HCT116 (cell line): Measurements from ENCODE around the gene ZNF430. TPM values are rescaled to one million over a fixed set of nuclear protein-coding genes. Genes with fewer than 3 reads are reported as not detected.

Source experiments
- ATAC-seq: fragments of 200-7000 bp; cut with Tn5 transposase; 2 replicates; pipeline ENCODE4 v1.9.1; 2020; ENCODE audit warnings: mild to moderate bottlenecking, moderate library complexity
- BruUV-seq: library from RNA; stranded (reverse); fragments of 400-500 nt; replicated peaks from 2 replicates; lab custom pipeline; 2021; lab: Mats Ljungman, UMichigan
- CTCF ChIA-PET: fragments of 300-600 bp; sonication (Branson Sonifier 250); formaldehyde crosslinking; loops from one replicate; lab custom pipeline; 2021; ENCODE audit warnings: antibody characterized with exemption; lab: Charles Lee
- POLR2A ChIA-PET: fragments of 300-600, 350-600 bp; sonication (Branson Sonifier 250); formaldehyde crosslinking; loops from one replicate; lab custom pipeline; 2021; ENCODE audit warnings: antibody characterized with exemption; lab: Charles Lee
- RAD21 ChIA-PET, 2 experiments: fragments of 300-600 bp; sonication (Branson Sonifier 250); formaldehyde crosslinking; loops; one replicate each; lab custom pipeline; 2023; ENCODE audit warnings: low total read pairs in 2 of 2; ENCODE audit not compliant: uncharacterized antibody in 2 of 2, unreplicated experiment in 2 of 2, low non-redundant PET in 1 of 2; lab: Charles Lee
- DNase-seq: peaks from one replicate; pipeline ENCODE4 v3.0.0-alpha.2; 2010; ENCODE audit warnings: low read depth, low spot score
- H2AFZ ChIP-seq: fragments of 200-600 bp; shearing (Covaris generic), sonication (generic); 2 replicates; pipeline ENCODE4 v1.6.1; 2017; ENCODE audit warnings: low read depth, mixed run types, mixed read lengths, antibody characterized with exemption, low read length; ENCODE audit not compliant: poor library complexity, severe bottlenecking
- H3K27ac ChIP-seq: 2 replicates; pipeline ENCODE4 v1.5.1; 2012; ENCODE audit warnings: low read depth, low read length
- H3K27me3 ChIP-seq: fragments of 200-600 bp; sonication (generic); 2 replicates; pipeline ENCODE4 v1.6.1; 2016; ENCODE audit warnings: mixed run types, low read length, mixed read lengths; ENCODE audit not compliant: insufficient read depth
- H3K36me3 ChIP-seq, 2 experiments: fragments of 200-500 bp in 1 of 2; fragments of 200-600 bp in 1 of 2; sonication (Bioruptor generic) in 1 of 2; sonication (generic) in 1 of 2; 2 replicates each; pipeline versions ENCODE4 v1.5.1 to v1.6.1; 2014 to 2016; ENCODE audit warnings: low read length in 2 of 2, inconsistent platforms in 1 of 2, mixed read lengths in 1 of 2, mixed run types in 1 of 2; ENCODE audit not compliant: insufficient read depth in 2 of 2, control insufficient read depth in 1 of 2
- H3K4me1 ChIP-seq, 2 experiments: fragments of 200-600 bp in 1 of 2; sonication (generic) in 1 of 2; 2 replicates each; pipeline versions ENCODE4 v1.5.1 to v1.6.1; 2012 to 2017; ENCODE audit warnings: low read length in 2 of 2, inconsistent platforms in 1 of 2, mild to moderate bottlenecking in 1 of 2, mixed read lengths in 1 of 2, mixed run types in 1 of 2, moderate library complexity in 1 of 2; ENCODE audit not compliant: insufficient read depth in 2 of 2, control insufficient read depth in 1 of 2
- H3K4me2 ChIP-seq: fragments of 200-600 bp; sonication (generic); 2 replicates; pipeline ENCODE4 v1.6.1; 2017; ENCODE audit warnings: mixed run types, low read length, mixed read lengths
- H3K4me3 ChIP-seq, 2 experiments: fragments of 200-600 bp in 1 of 2; sonication (generic) in 1 of 2; replicated peaks in 1 of 2; 2 replicates each; pipeline ENCODE4 v1.5.1; 2011 to 2016; ENCODE audit warnings: low read length in 2 of 2, control low read depth in 1 of 2, low read depth in 1 of 2, mild to moderate bottlenecking in 1 of 2, mixed read lengths in 1 of 2, mixed run types in 1 of 2
- H3K79me2 ChIP-seq: fragments of 200-600 bp; sonication (generic); 2 replicates; pipeline ENCODE4 v1.6.1; 2017; ENCODE audit warnings: mild to moderate bottlenecking, mixed run types, low read length, moderate library complexity, mixed read lengths; ENCODE audit not compliant: insufficient read depth
- H3K9ac ChIP-seq: fragments of 200-600 bp; sonication (generic); 2 replicates; pipeline ENCODE4 v1.6.1; 2016; ENCODE audit warnings: low read length, mixed read lengths
- H3K9me2 ChIP-seq: fragments of 200-600 bp; sonication (generic), shearing (Covaris generic); 2 replicates; pipeline ENCODE4 v1.6.1; 2017; ENCODE audit warnings: mixed run types, mild to moderate bottlenecking, moderate library complexity; ENCODE audit not compliant: insufficient read depth
- H3K9me3 ChIP-seq, 2 experiments: fragments of 200-500 bp in 1 of 2; fragments of 200-600 bp in 1 of 2; sonication (Bioruptor generic) in 1 of 2; sonication (generic) in 1 of 2; 2 replicates each; pipeline ENCODE4 v1.6.1; 2014 to 2017; ENCODE audit warnings: low read length in 2 of 2, mixed read lengths in 2 of 2, inconsistent platforms in 1 of 2, low read depth in 1 of 2, mild to moderate bottlenecking in 1 of 2, mixed run types in 1 of 2, moderate library complexity in 1 of 2; ENCODE audit not compliant: control insufficient read depth in 1 of 2, insufficient read depth in 1 of 2
- H4K20me1 ChIP-seq: fragments of 200-600 bp; sonication (generic), shearing (Covaris generic); 2 replicates; pipeline ENCODE4 v1.6.1; 2017; ENCODE audit warnings: mixed run types, mild to moderate bottlenecking, moderate library complexity; ENCODE audit not compliant: insufficient read depth
- CBX3 ChIP-seq: IDR thresholded peaks from 2 replicates; pipeline ENCODE4 v1.6.1; 2012; ENCODE audit warnings: low read depth
- CTCF ChIP-seq, 3 experiments: fragments of 200-600 bp in 1 of 3; sonication (generic) in 1 of 3; IDR thresholded peaks in 2 of 3; conservative IDR thresholded peaks in 1 of 3; 2 replicates each; pipeline ENCODE4 v1.5.1; 2012 to 2017; ENCODE audit warnings: low read depth in 2 of 3, low read length in 2 of 3, antibody characterized with exemption in 1 of 3, borderline replicate concordance in 1 of 3, control low read depth in 1 of 3, mild to moderate bottlenecking in 1 of 3, mixed read lengths in 1 of 3, mixed run types in 1 of 3, moderate library complexity in 1 of 3; ENCODE audit not compliant: insufficient read depth in 1 of 3
- EGR1 ChIP-seq: IDR thresholded peaks from 2 replicates; pipeline ENCODE4 v1.6.1; 2012; ENCODE audit warnings: low read depth
- ELF1 ChIP-seq: IDR thresholded peaks from 2 replicates; pipeline ENCODE4 v1.6.1; 2012; ENCODE audit warnings: low read depth, borderline replicate concordance
- EZH2phosphoT487 ChIP-seq: fragments of 200-600 bp; IDR thresholded peaks from 2 replicates; pipeline ENCODE4 v1.6.1; 2018; ENCODE audit warnings: antibody characterized with exemption, borderline replicate concordance
- FOSL1 ChIP-seq: IDR thresholded peaks from 2 replicates; pipeline ENCODE4 v1.6.1; 2012; ENCODE audit warnings: low read depth
- JUND ChIP-seq: IDR thresholded peaks from 2 replicates; pipeline ENCODE4 v1.6.1; 2012
- RAD21 ChIP-seq: IDR thresholded peaks from 2 replicates; pipeline ENCODE4 v1.6.1; 2012; ENCODE audit warnings: low read depth, mild to moderate bottlenecking
- SIN3A ChIP-seq: IDR thresholded peaks from 2 replicates; pipeline ENCODE4 v1.6.1; 2012; ENCODE audit warnings: low read depth
- SP1 ChIP-seq: IDR thresholded peaks from 2 replicates; pipeline ENCODE4 v1.6.1; 2012; ENCODE audit warnings: low read depth
- intact Hi-C: fragments of 100-400 bp; cut with micrococcal nuclease; formaldehyde crosslinking; loops from 2 replicates; pipeline ENCODE4 v1.10.0; 2022
- total RNA-seq: library from RNA; stranded (reverse); gene quantifications from one replicate; pipeline ENCODE4 v1.2.1, GENCODE V29; 2021; ENCODE audit not compliant: unreplicated experiment
- TF ChIP-seq, protein P1 (sequence below): IDR thresholded peaks from 2 replicates; pipeline ENCODE4 v1.6.1; 2012
- TF ChIP-seq, protein P2 (sequence below): IDR thresholded peaks from 2 replicates; pipeline ENCODE4 v1.6.1; 2012

Gene ZNF430
- total RNA-seq, 1 experiment from 2014 or later = 8.4 TPM

GRCh38 chr19:21045028-21045427 is 24.6 kb downstream of the ZNF430 start:
- H2AFZ ChIP-seq = no peak overlapping the region
- no peak overlapping the region for H3K4me3 ChIP-seq
- no TSS peak for BruUV-seq
- POLR2A ChIA-PET = no interaction called here
- no peak for ATAC-seq
- intact Hi-C loops = no loop called here
- CTCF ChIA-PET = no interaction called here
- no peak for TF ChIP-seq CTCF (IDR thresholded peaks at IDR 0.05 in 2 of 3, conservative IDR thresholded peaks at IDR 0.05 in 1 of 3; ENCODE audit: borderline replicate concordance in 1 of 3, insufficient read depth in 1 of 3, low read depth in 2 of 3, low read length in 2 of 3)
- no peak for TF ChIP-seq SIN3A
- TF ChIP-seq FOSL1 = no peak
- TF ChIP-seq, protein P1, sequence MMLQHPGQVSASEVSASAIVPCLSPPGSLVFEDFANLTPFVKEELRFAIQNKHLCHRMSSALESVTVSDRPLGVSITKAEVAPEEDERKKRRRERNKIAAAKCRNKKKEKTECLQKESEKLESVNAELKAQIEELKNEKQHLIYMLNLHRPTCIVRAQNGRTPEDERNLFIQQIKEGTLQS = no peak
- TF ChIP-seq, protein P2, sequence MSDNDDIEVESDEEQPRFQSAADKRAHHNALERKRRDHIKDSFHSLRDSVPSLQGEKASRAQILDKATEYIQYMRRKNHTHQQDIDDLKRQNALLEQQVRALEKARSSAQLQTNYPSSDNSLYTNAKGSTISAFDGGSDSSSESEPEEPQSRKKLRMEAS = no peak
- no peak for TF ChIP-seq ELF1
- TF ChIP-seq EGR1 = no peak
- TF ChIP-seq EZH2phosphoT487 = no peak
- TF ChIP-seq CBX3 = no peak
- no peak for TF ChIP-seq SP1
- no peak for TF ChIP-seq RAD21
- no peak for TF ChIP-seq JUND
- TF ChIP-seq, all 23 proteins: peak for 0
- H3K4me1 ChIP-seq = no peaks in the 10 kb centered on the region
- H3K27ac ChIP-seq = no peak overlapping the region
- no peaks in the 10 kb centered on the region for H3K27me3 ChIP-seq
- no peaks in the 10 kb centered on the region for H4K20me1 ChIP-seq
- H3K4me2 ChIP-seq = no peak overlapping the region
- H3K79me2 ChIP-seq = peaks cover 21% of the 10 kb centered on the region
- H3K9ac ChIP-seq = no peak overlapping the region
- RAD21 ChIA-PET = no interaction called here
- H3K9me2 ChIP-seq = no peaks in the 10 kb centered on the region
- peaks cover 0 to 5% of the 10 kb centered on the region in 2 experiments; a peak in 1 of 4 replicates for H3K9me3 ChIP-seq
- DNase-seq = no peak
- H3K36me3 ChIP-seq = 0 out of 4 replicates have a peak, but pooled peaks cover 0 to 3% of the 10 kb centered on the region in 2 experiments
